Myocyte (in vitro differentiated cells): ENCODE data around the gene SLC25A21. TPM values are rescaled to one million over a fixed set of nuclear protein-coding genes. Genes with fewer than 3 reads are reported as not detected.
"Not testable (repeated sequence)": the region's sequence is repeated elsewhere in the genome, so short reads cannot be mapped to it uniquely, and the experiment has no call there.

Experiments used
- DNase-seq: peaks from one replicate; pipeline ENCODE4 v3.0.0-alpha.2; 2012; ENCODE audit warnings: low read depth
- total RNA-seq: library from RNA; depleted of rRNA; stranded (reverse); fragments of >200 nt; gene quantifications from 2 replicates; pipeline ENCODE4 v1.2.3, GENCODE V29; 2014

SLC25A21 gene
- total RNA-seq, 1 donor from 2014 or later, result 0.91 TPM

DNA sequence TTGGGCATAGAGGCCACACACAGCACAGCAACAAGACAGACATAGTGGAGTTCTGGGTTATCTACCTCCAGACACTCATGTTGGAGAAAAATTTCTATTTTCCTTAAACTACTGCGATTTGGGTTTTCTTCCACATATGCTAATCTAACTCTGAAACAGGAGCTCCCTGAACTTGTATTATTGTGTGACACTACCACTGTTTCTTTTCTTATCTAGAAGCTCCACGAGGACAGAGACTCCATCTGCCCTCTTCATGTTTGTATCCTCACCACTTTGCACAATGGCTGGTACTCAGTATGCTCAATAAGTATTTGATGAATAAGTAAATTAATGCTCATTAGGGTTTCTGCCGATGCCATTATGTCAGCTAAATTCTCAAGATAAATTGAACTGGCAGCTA is 292.1 kb downstream of the SLC25A21 start:
- DNase-seq, result no peak

DNA sequence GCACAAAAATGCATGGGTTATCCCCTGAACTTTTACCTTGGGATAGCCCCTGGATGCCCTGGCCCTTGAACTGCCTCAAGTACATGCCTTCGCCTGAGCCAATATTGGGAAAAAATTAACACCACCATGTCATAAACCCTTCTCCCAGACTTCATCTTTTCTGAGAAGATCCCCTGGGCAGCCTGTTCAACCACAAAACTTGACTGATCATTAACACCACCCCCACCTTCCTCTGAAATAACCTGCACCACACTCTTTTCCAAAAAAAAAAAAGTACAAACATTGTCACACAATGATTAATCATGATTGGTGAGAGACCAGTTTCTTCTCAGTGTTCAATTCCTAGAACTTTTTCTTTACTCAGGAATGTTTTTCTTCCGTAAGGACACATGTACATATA is 292.8 kb downstream of the SLC25A21 start:
- DNase-seq, result no peak

DNA sequence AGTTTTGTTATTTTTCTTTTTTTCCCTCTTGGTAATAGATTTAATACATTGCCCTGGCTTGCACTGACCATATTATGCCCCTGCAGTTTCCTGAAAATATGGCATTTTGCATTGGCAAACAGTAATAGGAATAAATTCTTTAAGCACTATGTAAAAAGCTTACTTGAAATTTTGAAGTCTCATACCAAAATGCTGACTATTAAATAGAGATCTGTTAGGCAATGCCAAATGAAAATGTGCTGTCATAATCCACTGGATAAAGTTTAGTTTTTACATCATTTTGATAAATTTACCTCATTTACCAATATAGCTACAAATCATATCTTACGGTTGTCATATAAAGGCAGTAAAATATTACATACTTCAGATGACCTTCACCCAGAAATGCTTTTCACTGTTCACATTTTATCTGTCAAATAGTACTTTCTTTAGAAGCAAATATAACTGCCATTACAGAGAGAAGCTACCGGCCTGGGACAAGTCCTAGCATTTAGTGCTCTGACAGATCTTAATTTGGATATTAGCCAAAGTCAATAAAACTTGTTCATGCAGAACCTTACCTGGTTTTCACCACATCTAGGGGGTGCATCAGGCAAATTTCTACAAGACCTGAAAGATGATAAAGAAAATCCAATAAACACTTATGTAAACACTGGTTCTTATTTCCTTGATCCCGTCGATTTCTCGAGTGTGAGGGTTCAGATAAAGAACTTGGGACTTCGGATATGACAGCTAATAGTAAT is 297.8 kb downstream of the SLC25A21 start:
- no peak for DNase-seq

DNA sequence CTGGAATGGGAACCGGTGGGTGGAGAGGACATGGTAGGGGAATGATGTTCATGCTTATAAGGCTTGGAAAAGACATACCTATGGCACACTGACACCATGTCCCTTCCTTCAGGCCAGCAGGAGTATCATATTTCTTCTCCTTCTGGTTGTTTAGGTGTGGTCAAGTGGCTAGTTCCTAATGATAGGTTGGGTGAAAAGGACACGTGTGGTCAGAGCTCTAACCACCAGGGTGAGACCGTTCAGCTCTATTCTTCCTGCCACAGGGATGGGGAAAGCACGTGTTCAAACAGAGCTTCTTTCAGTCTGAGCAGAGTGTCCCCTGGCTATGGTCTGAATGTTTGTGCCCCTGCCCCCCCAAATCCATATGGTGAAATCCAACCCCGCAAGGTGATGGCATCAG is 301.6 kb downstream of the SLC25A21 start:
- no peak for DNase-seq

DNA sequence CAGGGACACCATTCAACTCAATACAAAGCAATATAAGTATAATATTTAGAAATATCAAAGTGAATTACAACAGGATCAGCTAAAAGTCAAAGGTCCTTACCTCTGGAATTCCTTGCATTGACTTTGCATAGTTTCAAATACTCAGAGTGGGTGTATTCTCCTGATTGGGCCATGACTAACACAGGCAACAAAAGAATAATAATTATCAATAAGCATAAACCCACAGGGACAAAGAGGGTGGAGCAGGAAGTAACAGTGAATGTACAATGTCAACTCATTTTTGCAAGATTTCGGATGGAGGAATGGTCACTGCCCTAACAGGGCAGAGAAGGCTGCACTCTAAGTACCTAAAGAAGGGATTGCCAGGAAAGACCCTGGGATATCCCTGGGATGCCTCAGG is 303.3 kb downstream of the SLC25A21 start:
- DNase-seq, result no peak

DNA sequence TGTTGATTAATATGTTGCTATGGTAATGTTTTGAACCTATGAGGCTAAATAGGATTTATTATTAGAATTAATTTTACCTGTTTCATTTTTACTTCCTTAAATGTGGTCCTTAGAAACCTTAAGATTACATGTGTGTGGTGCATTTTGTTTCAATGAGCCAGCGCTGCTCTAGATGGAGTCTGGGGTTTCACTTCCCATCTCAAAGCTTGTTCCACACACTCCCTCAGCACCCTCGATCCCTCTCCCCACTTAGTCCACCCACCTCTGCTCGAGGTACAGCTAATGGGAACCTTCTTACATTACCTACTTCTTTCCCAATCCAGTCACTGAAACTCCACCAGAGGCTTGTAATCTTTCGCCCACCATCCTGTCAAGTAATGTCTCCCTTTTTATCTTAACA is 305.5 kb downstream of the SLC25A21 start:
- no peak for DNase-seq

DNA sequence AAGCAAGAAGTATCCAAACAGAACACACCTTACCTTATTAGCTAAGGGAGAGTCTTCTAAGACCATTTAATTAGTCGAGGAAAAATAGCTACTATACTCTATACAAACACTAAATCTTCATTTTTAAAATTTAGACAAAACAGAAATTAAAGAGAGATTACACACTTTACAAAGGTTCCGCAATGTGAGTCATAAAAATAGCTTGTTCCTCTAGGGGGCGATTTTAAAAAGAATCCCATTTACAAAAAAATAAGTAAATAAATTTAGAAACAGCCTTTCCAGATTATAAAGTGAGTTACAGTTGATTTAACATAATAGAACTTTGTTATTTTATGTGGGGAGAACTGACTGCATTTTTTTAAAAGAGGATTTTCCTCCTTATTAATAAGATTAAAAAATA is 309.1 kb downstream of the SLC25A21 start:
- no peak for DNase-seq

DNA sequence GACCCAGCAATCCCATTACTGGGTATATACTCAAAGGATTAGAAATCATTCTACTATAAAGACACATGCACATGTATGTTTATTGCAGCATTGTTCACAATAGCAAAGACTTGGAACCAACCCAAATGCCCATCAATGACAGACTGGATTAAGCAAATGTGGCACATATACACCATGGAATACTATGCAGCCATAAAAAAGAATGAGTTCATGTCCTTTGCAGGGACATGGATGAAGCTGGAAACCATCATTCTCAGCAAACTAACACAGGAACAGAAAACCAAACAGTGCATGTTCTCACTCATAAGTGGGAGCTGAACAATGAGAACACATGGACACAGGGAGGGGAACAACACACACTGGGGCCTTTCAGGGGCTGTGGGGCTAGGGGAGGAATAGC is 310.2 kb downstream of the SLC25A21 start:
- DNase-seq, result not testable (repeated sequence)

DNA sequence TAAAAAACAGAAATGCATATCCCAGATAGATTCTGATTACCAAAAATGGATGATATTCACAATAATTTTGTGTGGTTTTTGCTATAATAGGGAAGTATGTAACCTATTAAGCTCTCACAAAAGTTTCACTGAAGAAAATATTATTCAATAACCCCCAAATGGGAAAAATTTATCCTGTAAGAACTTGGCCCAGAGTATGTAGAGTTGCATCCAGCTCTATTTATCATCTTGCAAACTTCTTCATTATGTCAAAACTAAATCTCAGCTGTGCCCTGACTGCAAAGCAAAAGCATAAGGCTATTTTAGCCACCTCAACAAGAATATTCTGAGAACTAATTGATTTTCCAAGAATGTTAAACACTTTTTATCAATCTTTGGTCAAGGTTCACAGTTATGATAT is 311.6 kb downstream of the SLC25A21 start:
- no peak for DNase-seq

DNA sequence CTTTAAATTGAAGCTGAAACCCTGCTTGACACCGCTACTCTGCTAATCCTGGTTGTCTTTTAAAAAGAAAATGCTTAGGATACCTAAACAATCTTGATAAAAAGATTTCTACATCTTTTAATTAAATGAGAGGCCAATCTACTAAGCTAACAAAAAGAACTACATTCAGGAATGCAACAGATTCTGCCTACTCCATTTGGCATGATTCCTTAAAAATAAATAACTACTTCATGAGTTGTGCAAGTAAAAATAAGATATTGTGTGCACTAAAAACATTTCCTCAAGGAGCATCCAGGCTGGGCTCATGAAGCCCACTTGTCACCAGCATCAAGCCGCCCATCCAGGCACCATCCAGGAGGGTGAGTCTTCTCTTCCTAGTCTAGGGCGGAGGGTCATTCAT is 313.3 kb downstream of the SLC25A21 start:
- no peak for DNase-seq

DNA sequence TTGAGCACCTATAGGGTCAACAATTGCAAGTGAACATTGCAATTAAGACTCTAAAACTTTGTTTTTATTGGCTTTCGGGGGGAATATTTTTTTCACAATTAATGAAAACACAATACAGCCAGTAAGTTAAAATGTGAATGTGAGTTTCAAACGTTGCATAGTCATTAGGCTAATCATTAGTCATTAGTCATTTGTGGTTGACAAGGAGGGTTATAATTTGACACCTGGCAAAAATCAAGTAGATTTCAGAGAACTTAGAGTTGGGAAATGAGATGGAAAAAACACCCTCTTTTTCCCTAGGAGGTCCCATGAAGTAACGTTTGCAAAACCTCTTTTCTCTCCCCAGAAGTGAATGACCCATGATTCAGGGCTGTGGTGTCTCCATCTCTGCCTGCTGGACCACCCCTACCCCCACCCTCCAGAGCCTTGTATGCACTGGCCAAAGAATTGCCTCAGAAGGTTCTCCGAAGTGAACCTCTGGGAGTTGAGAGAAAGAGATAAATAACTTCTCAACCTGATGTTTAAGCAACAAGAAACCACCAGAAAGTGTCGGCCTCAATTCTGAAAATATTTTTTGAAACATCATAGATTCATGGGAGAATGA is 314.5 kb downstream of the SLC25A21 start:
- DNase-seq, result no peak

DNA sequence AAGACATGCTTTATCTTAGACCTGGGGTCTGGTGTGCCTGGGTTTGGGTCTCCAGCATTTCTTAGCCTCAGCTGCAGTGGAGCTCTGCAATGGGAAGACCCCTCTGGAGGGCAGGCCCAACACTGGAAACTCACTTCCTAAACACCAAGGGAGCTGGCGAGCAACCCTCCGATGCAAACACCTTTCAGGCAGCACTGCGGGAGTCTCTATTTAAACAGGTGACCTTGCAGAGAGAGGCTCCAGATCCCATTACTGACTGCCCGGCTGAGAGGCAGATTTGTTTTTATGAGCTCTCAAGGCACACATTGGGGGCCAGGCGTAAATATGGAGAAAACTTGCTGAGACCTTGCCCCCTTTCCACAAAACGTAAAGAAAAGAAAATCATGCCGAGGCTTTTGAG is 315.3 kb downstream of the SLC25A21 start:
- DNase-seq, result no peak

DNA sequence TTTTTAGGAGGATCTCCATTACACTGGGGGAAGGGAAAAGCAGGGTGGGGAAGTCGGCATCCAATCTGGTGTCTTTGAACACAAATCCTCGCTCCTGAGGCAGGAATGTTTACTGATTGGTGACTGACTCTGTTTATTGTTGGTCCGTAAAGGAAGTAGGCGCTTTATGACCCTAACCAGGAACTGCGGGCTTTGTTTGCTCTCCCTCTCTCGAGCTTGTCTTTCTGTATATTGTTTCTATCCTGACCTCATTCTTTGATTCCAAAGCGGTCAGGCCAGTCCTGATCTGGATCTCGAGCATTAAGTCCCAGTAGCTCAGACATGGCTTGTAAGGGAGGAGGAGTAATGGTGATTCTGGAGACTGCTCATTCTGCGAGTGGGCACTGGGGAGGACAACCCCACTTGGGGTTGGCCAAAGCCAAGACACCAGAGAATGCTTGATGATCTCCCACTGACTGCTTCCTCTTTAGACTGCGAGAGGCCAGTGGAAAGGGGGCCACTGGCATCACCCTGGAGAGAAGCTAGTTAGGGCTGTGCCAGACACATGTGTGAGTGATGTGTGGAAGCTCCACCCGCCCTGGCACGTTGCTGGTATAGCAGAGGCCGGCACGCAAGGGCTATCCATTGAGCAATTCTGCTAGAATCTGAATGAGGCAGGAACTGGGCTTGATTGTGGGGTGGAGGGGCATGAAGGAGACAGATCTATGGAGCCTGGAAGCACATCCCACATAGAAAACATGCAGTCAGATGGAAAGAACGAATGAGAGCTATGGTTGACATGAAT is 316.1 kb downstream of the SLC25A21 start:
- no peak for DNase-seq

DNA sequence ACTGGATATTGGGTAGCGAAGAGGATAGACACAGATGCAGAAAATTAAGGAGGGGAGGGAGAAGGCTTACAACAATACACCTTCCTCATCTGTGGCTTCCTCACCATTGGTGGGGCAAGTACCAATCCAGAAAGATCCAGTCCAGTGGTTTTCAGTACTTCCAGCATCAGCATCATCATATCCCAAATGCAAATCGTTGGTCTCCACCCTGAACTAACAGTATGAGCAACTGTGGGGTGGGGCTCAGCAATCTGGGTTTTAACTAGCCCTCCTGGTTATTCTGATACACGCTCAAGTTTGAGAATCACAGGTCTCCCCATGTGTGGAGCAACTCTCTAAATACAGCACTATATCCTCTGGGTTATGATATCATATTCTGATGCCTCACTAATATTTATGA is 317.0 kb downstream of the SLC25A21 start:
- no peak for DNase-seq

DNA sequence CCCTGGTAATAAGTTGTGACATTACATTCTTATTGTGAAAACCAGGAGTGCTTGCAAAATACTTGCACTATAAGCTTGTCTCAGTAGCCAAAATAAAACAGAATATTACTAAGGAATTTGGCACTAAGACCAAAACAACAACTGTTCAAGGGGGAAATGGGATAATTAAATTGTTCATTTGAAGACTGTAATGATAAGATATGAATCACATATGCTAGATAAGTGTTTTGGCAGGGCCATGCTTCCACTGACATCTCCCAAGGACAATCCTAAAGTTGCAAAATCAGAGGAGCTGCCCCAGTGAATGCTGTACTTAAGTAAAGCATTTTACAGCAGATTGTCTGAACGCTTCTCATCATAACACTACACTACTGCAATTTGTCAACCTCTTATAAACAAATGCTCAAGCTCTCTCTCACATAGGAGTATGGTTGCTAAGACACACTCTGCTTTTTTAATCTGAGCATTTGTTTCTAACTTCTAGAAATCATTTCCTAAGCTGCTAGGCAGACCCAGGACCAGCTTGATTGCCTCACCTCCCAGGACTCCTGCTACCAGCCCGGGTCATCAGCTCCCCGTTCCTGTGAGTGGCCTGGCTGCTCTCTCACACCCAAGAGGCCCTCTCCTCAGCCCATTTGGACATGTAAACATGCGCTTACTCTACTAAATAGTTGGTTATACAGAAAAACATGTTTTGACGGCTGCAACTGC is 319.3 kb downstream of the SLC25A21 start:
- no peak for DNase-seq

DNA sequence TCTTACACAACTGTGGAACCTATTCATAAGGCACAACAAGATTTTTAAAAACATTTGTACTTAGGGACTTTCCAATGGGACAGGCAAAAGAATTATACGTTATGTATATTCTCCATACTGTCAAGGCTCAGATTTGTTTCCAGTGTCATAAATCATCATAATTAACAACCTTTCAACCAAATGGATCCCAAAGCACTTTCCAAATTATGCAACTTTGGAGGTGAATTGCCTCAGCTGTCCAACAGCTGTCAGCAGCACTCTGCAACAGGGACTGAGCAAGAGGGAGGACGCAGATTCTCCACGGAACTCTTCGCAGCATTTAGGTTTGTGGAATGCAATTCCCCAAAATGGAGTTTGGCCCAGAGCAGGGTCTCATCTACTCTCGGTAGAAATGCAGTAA is 324.2 kb downstream of the SLC25A21 start:
- no peak for DNase-seq

DNA sequence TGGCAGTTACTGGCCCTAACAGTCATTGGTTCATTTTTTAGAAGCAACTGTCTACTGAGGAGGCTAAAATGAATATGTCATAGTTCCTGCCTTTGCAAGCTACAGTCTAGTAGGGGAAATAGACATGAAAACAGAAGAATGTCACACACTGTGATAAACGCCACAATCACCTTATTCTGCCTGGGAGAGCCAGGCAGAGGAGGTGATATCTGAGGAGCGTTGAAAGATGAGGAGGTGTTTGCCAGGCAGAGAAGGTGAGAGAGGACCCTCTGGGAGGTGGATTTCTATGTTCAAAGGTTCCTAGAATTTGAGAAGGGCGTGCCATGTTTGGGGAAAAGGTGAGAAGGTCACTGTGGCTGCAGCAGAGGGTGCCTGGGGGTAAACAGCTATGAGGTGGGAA is 325.0 kb downstream of the SLC25A21 start:
- DNase-seq, result no peak

DNA sequence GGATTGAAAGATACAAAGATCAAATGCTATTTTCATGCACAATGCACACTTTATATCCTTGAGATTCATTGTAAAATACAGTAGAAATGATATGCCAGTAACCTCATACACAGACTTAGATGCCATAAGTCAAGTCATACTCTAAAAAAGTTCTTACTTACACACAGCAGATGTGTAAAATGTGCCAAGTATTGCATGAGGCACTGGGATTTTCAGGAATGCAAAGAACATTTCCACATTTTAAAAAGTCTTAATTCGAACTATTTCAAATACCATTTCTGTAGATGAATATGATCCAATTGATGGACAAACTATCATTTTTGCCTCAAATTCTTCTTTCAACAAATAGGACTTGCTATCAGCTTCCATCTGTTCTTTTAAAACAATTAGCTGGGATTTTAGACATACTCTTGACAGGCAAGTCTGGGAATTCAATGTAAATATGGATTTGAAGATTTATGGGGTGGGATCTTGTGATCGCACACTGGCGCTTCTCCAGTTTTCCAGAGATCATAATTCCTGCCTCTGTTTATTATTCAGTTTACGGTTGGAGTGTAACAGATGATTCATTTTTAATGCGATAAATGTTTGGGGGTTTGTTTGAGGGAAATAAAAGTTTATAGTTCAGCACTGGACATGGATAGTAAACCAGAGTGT is 326.9 kb downstream of the SLC25A21 start:
- DNase-seq, result no peak

DNA sequence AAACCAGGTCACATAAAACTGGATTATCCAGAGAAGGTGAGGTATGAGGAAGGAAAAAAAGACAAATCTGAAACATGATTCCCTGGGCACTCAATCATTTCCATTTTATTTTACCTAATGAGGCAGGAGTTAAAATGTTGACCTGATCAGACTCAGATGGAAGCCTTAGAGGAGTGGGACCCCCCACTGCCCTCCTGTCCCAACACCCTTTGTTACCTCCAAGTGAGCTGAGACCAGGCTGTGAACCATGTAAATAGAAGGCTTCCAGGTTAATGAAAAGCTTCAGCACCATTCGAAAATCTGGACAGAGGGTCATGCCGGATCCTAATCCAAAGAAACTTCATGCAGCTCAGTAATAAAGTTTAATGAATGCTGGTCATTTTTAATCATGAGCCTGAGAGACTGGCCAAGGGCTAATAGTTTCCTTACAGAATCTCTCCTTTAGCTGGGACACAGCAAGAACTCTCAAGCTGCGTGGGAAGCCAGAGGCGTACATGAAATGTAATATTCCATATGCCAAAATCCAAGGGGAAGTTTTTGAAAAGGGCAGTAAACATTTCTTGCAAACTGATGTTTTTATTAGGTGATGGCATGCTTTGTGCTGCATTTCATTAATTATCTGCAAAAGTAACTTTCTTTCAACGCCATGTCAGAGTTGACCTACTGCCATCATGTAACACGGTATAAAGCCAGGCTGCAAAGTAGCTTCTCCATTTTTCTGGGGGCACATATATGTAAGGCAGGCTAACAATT is 327.8 kb downstream of the SLC25A21 start:
- DNase-seq, result no peak

DNA sequence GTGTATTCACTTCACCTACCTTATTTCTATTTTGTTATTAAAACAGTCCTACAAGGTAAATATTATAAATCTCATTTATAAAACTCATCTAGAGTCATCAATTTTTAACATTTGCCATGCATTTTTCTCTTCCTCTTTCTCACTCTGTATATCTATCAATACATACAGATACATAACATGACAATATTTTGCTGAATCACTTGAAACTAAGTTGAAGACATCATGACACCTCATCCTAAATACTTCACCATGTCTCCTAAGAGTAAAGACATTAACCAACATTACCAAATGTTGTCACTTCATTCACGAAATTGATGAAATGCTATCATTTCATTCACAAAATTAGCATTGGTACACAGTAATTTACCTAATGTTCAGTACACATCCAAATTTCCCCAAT is 329.0 kb downstream of the SLC25A21 start:
- no peak for DNase-seq

DNA sequence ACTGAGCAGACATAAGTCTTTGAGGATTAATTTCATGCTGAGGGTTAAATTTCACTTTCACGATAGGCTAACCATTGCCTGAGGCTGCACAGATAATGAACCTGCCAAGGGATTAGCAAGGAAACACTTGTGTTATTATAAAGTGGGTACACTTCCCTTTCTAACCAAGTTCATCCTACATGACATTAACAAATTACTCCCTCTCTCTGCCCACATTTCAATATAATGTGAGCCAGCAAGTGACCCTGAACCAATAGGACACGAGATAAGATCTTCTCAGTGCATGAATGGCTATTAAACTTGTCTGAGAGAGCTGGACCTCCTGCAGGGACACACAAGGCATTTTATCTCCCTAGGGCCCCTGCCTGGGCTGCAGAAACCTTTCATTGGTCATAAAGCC is 337.3 kb downstream of the SLC25A21 start:
- DNase-seq, result no peak
